Stimulated activated CD4-positive, alpha-beta T cell treated with anti-CD3 and anti-CD28 coated beads, Interleukin-2, amount 100 ng/mL, for 4 hours (primary cell): ENCODE results near the gene BANK1.

Source experiments
- DNase-seq: peaks from one replicate; pipeline ENCODE4 v3.0.0-alpha.2; 2020; ENCODE audit warnings: low read depth

Gene BANK1, protein sequence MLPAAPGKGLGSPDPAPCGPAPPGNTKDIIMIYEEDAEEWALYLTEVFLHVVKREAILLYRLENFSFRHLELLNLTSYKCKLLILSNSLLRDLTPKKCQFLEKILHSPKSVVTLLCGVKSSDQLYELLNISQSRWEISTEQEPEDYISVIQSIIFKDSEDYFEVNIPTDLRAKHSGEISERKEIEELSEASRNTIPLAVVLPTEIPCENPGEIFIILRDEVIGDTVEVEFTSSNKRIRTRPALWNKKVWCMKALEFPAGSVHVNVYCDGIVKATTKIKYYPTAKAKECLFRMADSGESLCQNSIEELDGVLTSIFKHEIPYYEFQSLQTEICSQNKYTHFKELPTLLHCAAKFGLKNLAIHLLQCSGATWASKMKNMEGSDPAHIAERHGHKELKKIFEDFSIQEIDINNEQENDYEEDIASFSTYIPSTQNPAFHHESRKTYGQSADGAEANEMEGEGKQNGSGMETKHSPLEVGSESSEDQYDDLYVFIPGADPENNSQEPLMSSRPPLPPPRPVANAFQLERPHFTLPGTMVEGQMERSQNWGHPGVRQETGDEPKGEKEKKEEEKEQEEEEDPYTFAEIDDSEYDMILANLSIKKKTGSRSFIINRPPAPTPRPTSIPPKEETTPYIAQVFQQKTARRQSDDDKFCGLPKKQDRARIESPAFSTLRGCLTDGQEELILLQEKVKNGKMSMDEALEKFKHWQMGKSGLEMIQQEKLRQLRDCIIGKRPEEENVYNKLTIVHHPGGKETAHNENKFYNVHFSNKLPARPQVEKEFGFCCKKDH

DNA sequence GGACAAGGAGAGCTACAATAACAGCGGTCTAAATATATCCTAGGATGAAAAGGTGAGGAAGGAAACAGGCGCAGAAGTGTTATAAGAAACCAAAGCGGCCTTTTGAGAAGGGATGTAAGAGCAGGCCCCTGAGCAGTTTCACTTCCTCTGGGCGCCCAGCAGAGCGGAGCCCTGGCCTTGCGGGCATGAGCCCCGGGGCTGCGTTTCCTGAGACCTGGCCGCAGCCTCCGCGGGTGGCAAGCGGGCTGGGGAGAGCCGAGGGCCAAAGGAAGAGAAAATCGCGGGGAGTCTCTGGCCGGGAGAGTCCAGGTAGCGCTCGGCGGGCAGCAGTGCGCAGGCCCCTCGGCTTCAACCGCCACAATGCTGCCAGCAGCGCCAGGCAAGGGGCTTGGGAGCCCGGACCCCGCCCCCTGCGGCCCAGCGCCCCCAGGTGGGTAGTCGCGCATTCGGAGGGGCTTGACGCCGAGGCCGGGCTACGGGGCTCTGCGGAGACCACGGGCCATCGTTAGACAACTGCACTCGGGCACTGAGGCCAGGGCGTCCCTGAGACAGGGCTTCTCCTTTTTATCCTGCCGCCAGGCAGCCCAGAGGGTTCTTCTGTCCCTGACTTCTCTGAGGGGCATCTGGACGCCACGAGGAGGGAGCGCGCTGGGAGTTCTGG, at the start of gene BANK1:
Gene BANK1, plus strand, starts transcription at position 210 of the 661 bp plus-strand sequence. Its CDS starts 151 bp downstream, at position 361.
- no peak for DNase-seq

GRCh38 chr4:101753721-101754120, 36.8 kb upstream of the BANK1 start:
- DNase-seq, result no peak

- no peak for DNase-seq
These were observed 34.3 kb upstream of the BANK1 start for GRCh38 chr4:101756181-101756580.

- DNase-seq, result no peak
These were observed 29.1 kb upstream of the BANK1 start for GRCh38 chr4:101761405-101761804.

GRCh38 chr4:101762025-101762424, 28.5 kb upstream of the BANK1 start:
- DNase-seq, result no peak

GRCh38 chr4:101762534-101762933, 28.0 kb upstream of the BANK1 start:
- no peak for DNase-seq

DNA sequence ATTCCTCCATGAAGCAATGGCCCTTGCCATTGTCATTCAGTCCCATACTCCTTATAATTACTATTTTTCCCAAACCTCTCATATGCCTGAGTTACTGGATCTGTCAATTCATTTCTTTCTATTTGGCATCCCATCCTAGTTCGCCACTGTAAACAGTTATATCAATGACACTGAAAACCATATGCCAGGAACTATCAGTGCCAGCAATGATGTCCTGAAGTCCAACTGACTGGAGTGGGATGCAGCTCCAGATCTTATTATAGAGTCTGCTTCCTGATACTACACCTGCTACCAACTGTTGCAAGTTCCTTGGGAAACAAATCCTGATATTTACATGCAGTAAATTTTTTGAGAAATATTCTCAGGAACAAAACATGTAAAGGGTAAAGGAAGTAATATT, 27.0 kb upstream of the BANK1 start:
- DNase-seq, result no peak

GRCh38 chr4:101774807-101775206, 15.7 kb upstream of the BANK1 start:
- no peak for DNase-seq

GRCh38 chr4:101777431-101777830, 13.1 kb upstream of the BANK1 start:
- DNase-seq, result no peak

- no peak for DNase-seq
These were observed 10.2 kb upstream of the BANK1 start for GRCh38 chr4:101780284-101780683.

DNA sequence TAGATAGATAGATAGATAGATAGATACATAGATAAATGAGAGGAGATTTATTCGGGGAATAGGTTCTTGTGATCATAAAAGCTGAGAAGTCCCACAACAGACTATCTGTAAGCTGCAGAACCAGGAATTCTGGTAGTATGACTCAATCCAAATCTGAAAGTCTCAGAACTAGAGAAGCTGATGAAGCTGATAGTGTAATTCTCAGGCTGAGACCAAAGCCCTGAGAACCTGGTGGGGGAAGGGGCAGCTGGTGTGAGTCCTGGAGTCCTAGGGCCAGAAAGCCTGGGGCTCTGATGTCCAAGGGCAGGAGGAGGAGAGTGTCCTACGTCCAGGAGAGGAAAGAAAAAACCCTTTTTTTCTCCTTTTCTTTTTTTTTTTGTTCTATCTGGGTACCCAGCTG, 8.0 kb upstream of the BANK1 start:
- no peak for DNase-seq

- DNase-seq, result no peak
These were observed 5.6 kb upstream of the BANK1 start for GRCh38 chr4:101784957-101785356.

- DNase-seq, result no peak
These were observed 5.0 kb upstream of the BANK1 start for GRCh38 chr4:101785486-101785885.

DNA sequence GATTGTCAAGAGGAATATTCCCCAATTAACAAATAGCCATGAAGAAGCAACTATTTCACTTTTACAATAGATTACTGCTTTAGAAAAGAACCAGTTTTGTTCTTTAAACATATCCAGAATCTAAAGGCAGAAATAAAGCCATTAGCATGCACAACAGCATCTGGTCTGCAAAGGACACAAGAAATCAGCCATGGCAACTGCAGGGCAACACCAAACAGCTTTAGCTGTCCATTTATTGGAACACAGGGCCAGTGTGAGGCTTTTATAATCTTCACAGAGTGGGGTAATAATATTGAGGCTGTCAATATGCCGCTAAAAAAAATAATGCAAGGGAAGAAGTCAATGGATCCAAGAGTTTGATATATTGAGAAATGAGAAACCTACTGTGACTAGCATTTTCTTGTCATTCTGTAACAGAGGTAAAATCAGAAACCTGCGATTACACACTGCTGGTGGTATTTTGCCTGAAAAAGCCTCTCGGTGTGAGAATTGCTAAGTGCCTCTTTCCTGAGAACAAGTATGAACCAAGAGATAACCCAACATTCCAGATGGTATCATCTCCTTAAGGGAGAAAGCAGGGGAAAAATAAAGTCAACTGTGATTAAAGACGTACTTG, 2.7 kb upstream of the BANK1 start:
- DNase-seq, result no peak

DNA sequence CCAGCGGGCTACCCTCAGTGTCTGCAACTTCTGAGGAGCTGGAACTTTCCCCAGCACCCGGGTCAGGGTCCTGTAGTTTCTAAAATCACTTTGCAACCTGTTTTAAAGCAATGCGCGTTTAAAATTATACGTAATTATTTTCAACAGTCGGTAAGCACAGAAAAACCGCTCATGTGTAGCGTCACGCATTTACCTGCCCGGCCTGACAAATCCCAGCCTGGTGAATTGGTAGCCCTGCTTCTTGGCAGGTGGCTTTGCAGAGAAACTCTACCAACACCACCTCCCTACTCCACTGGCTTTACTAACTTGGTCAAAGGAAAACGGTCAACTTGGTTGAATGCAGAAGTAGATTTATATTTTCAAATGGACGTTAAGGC, 640 bp downstream of the BANK1 start:
- DNase-seq, result no peak

DNA sequence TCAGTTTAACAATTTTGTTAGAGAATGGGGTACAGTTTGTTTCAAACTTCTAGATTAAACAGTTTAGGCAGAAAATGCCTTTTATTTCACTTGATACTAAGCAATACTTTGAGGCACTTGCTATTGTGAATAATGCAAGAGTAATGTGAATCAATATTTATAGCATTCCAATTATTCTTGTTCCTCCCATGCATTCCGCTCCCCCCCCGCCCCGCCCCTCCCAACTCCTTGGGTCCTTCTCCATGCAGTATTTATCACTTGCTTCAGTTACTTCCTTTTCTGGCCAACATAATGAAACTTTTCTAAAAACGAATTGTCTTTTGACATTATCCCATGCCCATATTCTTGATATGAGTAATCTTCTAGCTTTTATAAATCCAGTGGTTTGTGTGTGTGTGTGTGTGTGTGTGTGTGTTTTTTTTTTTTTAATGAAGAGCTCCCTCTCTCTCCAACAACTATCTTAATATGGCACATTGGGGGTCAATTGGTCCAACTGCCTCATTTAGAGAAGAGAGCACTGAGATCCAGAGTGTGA, 1.6 kb downstream of the BANK1 start:
- DNase-seq, result no peak

DNA sequence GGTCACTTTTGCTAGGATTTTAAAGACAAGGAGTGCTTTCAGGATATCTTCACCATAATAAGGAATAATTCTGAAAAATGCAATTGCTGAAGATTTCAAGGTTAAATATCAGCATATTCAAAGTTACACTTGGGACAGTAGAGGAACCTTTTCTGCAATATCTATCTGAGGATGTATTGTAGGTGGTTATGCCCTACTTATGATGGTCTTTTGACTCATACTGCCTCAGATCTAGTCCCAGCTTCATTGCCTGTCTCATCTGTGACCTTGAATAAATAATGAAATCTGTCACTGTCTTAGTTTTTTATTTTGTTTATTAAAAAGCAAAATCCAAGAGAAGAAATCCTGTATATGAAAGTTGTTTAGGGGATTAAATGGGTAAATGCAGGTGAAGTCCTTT, 2.9 kb downstream of the BANK1 start:
- DNase-seq, result no peak

DNA sequence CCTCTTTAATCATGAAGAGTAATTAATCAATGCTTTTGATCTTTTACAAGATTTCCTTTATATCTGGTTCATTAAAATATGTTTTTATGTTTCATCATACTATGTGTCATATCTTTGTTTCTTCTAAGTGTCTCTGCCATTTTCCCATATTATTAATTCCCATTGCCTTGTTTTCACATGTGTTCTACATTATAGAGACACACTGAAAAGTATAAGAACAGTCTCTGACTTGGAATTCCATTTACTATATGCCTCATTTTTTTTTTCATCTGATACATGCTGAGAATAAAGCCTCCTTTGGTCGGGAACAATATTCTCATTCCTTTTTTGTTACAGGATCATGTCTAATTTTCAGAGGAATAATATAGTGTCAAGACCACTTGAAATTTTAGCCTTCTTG, 4.3 kb downstream of the BANK1 start:
- no peak for DNase-seq

DNA sequence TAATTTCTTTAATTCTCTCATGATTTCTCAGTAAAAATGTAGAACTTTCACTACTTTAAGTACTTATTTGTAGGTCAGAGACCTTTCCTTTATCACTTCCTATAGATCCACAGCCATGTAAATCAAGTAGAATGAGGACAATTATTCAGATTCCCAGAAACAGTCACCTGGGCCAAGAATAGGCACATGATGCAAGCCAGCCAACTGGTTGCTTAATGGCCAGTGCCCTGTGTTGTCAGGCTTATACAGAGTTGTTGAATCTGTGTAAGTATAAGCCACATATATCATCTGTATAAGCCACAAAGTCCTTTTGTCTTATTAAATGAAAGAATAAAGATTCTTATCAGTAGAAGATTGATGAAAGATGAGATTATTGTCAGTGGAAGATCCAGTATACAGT, 5.2 kb downstream of the BANK1 start:
- no peak for DNase-seq

DNA sequence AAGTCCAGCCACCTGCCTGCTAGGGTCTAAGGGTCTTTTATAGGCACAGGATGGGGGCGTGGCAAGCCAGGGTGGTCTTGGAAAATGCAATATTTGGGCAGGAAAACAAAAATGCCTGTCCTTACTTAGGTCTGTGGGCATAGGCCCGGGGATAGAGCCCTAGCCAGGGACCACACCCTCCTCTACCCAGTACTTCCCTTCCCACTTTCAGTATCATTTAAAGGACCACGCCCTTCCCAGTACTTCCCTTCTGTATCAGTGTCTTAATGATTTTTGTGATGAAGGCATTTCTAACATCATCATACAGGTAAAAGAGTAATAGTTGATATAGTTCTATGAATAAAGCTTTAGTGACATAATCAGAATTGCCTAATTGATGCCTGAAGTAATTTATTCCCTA, 11.4 kb downstream of the BANK1 start:
- DNase-seq, result no peak

DNA sequence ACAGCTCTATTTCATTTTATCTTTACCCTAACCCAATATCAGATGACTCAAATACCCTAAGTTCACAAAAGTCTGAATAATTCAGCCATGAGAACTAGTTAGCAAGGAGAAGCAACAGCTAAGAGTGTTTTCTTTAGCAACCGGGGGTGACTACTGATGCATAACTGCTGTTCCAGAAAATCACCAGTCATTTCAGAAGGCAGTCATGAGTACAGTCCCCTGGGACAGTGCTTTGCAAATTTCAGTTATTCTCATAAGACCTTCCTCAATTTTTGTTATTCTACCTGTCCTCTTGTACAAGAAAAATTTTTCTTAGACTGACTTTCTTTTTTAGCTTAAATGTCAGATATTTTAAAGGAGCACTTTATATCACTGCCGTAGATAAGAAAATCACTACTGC, 16.4 kb downstream of the BANK1 start:
- DNase-seq, result no peak

DNA sequence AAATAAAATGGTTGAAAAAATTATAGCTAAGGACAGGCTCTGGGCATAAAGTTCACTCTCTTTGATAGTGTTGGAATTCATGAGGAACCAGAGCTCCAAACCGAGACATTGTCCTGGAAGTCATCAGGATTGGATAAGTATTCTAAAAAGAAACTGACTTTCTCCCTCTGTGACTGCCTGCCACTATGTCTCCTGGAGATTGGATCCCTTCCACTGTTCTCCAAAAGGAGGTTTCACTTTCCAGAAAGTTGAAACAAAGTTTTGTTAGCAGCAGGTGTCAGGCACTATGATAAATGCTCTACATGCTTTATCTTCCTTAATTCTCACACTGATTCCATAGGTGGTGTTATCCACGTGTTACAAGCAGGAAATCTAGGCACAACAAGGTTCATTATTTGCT, 16.8 kb downstream of the BANK1 start:
- no peak for DNase-seq
